Stimulated activated naive CD4-positive, alpha-beta T cell (primary cell): ENCODE data around the gene RHOF.
"Not testable (repeated sequence)": the region's sequence is repeated elsewhere in the genome, so short reads cannot be mapped to it uniquely, and the experiment has no call there.

Experiments
- DNase-seq, 6 experiments: peaks; one replicate each; lab custom pipeline; 2025; lab: John Stamatoyannopoulos, UW

RHOF gene

DNA sequence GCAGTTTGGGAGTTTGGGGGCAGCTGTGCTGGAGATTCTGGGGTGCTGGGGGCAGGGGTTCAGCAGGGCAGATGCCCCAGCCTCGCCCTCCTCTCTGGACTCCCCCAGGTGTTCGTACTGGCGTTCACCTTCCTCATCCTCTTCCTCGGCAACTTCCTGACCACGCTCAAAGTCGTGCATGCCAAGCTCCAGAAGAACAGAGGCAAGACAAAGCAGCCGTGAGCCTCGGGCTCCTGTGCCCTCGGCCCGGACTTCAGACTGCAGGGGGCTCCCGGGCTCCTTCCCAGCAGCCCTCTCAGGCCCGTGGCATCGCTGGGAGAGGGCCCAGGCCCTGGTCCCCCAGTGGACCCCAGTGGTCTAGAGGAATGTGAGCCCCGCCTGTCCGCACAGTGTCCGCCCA is 18.0 kb downstream of the RHOF start:
- no peak for DNase-seq

DNA sequence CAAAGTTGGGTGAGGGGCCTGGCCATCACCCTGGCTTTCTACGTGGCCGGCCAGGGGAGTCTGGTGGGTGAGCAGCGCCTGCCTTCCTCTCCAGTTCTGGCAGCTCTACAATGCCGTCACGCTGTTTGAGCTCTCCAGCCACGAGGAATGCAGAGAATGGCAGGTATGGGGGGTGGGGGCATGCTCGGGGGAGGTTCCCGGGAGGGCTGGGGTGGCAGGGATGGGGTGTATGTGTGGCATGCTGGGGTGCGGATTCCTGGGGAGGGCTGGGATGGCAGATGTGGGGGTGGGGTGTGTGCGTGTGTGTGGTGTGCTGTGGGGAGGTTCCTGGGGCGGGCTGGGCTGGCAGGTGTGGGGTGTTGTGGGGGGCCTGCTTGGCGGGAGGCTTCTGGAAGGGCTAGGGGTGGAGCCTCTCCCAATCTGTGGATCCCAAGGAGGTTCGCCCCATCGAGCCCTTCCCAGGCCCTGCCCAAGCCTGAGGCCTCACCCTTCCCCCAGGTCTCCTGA is 18.5 kb downstream of the RHOF start:
- DNase-seq, result no peak

GRCh38 chr12:121773011-121773777 is 20.3 kb downstream of the RHOF start:
- DNase-seq, result peak; percentile 49 to 76 (median 71)

GRCh38 chr12:121770813-121771625 is 22.5 kb downstream of the RHOF start:
- no peak for DNase-seq

DNA sequence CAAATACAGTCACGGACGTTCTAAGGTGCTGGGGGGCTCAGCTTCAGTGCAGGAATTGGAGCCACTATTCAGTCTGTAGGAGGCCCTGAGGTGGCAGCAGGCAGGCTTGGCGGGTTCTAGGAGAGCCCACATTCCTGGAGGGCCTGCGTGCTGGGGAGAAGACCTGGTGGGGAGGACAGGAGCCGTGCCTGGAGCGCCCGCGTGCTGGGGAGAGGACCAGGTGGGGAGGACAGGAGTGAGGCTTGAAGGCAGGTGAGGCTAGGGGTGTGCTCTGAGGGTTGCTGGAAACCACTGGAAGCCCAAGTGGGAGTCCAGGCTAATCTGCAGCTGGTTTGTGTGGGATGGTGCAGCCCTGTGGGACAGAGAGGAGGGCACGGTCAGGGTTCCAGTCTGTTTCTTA is 23.1 kb downstream of the RHOF start:
- no peak for DNase-seq

DNA sequence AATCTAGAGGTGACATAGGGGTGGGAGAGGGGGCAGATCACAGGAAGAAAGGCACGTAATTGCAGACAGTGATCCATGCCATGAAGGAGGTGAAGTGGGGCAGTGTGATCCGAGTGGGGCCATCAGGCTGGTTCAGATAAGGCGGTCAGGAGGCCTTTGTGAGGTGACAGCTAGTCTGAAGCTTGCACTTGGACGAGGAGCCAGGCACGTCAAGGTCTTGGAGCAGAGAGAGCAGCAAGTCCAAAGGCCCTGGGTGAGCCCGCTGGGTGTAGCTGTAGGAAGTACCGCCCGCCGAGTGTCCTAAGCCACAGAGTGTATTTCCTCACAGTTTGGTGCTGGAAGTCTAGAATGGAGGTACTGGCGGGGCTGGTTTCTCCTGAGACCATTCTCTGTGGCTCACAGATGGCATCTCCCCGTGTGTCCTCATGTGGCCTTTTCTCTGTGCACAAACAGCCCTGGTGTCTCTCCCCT is 23.6 kb downstream of the RHOF start:
- no peak for DNase-seq

- no peak for DNase-seq
These were observed 24.1 kb downstream of the RHOF start for GRCh38 chr12:121769297-121769830.

DNA sequence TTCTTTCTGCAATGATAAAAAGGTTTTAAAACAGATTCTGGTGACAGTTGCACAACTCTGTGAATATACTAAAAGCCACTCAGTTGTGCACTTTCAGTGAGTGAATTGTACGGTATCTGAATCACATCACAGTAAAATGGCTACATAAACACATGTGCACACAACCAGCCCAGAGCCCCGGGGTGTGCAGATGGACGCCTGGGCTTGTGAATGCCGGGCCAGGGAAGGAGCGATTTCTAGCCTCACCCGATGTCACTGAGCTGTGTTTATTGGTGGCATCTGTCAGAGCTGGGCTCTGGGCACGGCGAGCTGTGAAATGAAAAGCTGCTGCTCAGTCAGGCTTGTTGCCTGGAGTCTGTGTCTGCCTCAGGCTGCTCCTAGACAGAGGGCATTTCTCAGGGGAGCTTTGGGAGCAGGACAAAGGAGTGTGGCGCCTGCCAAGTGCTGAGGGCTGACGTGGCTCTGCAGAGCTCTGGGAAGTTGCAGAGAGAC is 25.9 kb downstream of the RHOF start:
- no peak for DNase-seq

- DNase-seq, result no peak
These were observed 27.0 kb downstream of the RHOF start for GRCh38 chr12:121766290-121767039.

DNA sequence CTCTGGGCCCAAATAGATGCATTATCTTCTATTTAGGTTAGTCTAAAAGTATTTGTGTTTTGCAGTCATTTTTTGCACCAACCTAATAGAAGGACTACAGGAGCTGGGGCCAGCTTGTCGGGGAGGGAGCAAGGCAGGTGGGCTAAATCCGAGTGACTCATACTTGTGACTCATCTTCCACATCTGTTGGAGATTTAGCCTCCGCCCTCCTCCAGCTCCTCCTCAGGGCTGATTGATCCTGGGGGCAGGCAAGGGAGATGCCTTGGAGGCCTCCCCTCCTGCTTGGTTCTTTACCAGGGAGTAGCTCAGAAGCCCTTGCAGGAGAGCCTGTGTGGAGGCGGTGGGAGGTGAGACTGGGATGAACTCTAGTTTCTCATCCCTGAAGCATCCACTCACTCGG is 27.9 kb downstream of the RHOF start:
- no peak for DNase-seq

- no peak for DNase-seq
These were observed 28.7 kb downstream of the RHOF start for GRCh38 chr12:121764808-121765207.

GRCh38 chr12:121762269-121762668 is 31.2 kb downstream of the RHOF start:
- DNase-seq, result no peak

DNA sequence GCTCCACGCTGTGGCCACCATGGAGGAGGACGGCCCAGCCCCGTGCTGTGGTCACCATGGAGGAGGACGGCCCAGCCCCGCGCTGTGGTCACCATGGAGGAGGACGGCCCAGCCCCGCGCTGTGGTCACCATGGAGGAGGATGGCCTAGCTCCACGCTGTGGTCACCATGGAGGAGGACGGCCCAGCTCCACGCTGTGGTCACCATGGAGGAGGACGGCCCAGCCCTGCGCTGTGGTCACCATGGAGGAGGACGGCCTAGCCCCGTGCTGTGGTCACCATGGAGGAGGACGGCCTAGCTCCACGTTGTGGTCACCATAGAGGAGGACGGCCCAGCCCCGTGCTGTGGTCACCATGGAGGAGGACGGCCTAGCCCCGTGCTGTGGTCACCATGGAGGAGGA is 35.0 kb downstream of the RHOF start:
- not testable (repeated sequence) for DNase-seq

GRCh38 chr12:121755591-121755990 is 37.9 kb downstream of the RHOF start:
- no peak for DNase-seq

GRCh38 chr12:121754836-121755235 is 38.7 kb downstream of the RHOF start:
- DNase-seq, result no peak

DNA sequence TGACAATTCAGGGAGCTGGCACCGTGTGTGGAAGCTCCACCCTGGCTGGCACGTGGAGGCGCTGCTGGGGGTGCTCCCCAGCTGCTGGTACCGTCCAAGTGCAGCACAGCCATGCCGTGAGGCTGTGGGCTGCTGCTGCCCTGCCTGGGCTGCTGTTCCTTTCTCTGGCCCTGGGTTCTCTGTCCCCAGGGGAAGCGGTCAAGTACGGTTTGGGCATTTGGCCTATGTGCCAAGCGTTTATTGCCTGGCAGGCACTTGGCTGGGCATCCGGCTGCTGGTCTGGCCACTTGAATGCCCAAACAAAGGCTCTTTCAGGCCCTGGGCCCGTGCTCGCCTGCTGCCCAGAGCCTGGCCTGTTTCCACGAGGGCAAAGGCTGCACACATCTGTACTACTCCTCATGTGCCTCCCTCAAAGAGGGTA is 39.6 kb downstream of the RHOF start:
- DNase-seq, result no peak

DNA sequence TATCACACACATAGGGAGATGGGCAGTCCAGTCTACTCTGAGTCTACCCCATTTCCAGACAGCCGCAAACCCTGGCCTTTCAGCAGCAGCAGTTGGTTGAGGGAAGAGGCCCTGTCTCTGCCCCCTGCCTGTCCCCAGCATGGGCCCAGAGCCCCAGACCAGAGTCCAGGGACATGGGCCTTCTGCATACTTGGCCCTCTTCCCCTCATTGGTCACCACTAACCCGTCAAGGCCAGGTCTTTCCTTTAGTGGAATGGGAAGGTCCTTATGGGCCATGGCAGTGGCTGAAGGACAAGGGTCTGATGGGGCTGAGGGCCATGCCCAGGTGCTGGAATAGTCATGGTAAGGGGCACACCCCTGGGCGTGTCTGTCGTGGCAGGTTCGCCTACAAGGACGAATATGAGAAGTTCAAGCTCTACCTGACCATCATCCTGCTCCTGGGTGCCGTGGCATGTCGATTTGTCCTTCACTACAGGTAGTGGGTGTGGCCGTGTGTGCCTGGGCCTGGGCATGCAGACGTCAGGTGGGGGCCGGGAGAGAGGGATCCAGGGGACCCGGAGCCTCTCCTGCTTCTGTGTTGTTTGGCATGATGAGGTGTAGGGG is 41.6 kb downstream of the RHOF start:
- no peak for DNase-seq

GRCh38 chr12:121751034-121751433 is 42.5 kb downstream of the RHOF start:
- no peak for DNase-seq

DNA sequence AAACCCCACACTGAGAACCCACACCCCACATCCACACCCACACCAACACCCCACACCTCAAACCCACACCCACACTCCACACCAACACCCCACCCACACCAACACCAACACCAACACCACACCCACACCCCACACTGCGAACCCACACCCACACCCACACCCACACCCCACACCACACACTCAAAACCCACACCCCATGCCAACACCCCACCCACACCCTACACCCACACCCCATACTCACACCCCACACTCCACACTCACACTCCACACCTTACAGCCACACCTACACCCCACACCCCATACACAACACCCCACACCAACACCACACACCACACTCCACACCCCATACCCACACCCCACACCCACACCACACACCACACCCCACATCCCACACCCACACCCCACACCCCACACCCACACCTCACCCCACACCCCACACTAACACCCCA is 43.0 kb downstream of the RHOF start:
- no peak for DNase-seq

DNA sequence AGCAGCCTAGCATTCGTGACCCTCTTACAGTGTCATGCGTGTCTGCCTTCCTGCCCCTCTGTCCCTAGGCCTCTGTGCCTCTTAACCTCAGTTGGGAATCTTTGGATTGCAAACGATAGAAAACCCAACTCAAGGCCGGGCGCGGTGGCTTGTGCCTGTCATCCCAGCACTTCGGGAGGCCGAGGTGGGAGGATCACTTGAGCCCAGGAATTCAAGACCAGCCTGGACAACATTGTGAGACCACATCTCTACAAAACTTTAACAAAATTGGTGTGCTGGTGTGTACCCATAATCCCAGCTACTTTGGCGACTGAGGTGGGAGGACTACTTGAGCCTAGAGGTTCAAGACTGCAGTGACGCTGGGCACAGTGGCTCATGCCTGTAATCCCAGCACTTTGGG is 44.2 kb downstream of the RHOF start:
- DNase-seq, result no peak

- DNase-seq, result no peak
These were observed 44.8 kb downstream of the RHOF start for GRCh38 chr12:121748571-121749265.
